ENCODE measurements around the gene MS4A6E. TPM values are rescaled to one million over a fixed set of nuclear protein-coding genes. Genes with fewer than 3 reads are reported as not detected.

The MS4A6E gene
- total RNA-seq, 1 experiment from 2014 or later = not detected

DNA sequence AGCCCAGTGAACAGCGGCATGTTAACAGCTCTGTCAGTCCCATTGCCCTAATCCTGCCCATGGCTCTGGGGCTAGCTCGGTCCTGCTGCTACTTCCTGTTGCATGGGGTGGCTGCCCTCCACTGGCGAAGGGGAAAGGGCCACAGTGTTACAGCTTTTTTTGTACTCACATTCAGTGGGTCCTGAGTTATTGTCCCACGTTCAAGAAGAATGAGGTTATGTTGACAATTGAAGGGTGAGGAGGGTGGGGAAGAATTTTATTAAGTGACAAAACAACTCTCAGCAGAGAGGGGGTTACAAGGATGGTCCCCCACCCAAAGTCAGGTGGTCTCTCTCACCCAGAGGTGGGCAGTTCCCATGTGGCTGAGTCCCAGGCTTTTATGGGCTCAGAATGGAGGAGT lies 33.6 kb downstream of the MS4A6E start (continued):
- TF ChIP-seq, protein P1, sequence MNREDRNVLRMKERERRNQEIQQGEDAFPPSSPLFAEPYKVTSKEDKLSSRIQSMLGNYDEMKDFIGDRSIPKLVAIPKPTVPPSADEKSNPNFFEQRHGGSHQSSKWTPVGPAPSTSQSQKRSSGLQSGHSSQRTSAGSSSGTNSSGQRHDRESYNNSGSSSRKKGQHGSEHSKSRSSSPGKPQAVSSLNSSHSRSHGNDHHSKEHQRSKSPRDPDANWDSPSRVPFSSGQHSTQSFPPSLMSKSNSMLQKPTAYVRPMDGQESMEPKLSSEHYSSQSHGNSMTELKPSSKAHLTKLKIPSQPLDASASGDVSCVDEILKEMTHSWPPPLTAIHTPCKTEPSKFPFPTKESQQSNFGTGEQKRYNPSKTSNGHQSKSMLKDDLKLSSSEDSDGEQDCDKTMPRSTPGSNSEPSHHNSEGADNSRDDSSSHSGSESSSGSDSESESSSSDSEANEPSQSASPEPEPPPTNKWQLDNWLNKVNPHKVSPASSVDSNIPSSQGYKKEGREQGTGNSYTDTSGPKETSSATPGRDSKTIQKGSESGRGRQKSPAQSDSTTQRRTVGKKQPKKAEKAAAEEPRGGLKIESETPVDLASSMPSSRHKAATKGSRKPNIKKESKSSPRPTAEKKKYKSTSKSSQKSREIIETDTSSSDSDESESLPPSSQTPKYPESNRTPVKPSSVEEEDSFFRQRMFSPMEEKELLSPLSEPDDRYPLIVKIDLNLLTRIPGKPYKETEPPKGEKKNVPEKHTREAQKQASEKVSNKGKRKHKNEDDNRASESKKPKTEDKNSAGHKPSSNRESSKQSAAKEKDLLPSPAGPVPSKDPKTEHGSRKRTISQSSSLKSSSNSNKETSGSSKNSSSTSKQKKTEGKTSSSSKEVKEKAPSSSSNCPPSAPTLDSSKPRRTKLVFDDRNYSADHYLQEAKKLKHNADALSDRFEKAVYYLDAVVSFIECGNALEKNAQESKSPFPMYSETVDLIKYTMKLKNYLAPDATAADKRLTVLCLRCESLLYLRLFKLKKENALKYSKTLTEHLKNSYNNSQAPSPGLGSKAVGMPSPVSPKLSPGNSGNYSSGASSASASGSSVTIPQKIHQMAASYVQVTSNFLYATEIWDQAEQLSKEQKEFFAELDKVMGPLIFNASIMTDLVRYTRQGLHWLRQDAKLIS (CRISPR knock-in tag; IDR thresholded peaks at IDR 0.05; ENCODE audit: borderline replicate concordance) = no peak
- TF ChIP-seq, protein P2, sequence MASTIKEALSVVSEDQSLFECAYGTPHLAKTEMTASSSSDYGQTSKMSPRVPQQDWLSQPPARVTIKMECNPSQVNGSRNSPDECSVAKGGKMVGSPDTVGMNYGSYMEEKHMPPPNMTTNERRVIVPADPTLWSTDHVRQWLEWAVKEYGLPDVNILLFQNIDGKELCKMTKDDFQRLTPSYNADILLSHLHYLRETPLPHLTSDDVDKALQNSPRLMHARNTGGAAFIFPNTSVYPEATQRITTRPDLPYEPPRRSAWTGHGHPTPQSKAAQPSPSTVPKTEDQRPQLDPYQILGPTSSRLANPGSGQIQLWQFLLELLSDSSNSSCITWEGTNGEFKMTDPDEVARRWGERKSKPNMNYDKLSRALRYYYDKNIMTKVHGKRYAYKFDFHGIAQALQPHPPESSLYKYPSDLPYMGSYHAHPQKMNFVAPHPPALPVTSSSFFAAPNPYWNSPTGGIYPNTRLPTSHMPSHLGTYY (CRISPR knock-in tag; IDR thresholded peaks at IDR 0.05) = no peak
- TF ChIP-seq, protein P3, sequence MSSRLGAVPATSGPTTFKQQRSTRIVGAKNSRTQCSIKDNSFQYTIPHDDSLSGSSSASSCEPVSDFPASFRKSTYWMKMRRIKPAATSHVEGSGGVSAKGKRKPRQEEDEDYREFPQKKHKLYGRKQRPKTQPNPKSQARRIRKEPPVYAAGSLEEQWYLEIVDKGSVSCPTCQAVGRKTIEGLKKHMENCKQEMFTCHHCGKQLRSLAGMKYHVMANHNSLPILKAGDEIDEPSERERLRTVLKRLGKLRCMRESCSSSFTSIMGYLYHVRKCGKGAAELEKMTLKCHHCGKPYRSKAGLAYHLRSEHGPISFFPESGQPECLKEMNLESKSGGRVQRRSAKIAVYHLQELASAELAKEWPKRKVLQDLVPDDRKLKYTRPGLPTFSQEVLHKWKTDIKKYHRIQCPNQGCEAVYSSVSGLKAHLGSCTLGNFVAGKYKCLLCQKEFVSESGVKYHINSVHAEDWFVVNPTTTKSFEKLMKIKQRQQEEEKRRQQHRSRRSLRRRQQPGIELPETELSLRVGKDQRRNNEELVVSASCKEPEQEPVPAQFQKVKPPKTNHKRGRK (CRISPR knock-in tag; IDR thresholded peaks at IDR 0.05; ENCODE audit: borderline replicate concordance) = no peak
- TF ChIP-seq, protein P4, sequence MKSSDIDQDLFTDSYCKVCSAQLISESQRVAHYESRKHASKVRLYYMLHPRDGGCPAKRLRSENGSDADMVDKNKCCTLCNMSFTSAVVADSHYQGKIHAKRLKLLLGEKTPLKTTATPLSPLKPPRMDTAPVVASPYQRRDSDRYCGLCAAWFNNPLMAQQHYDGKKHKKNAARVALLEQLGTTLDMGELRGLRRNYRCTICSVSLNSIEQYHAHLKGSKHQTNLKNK (CRISPR knock-in tag; IDR thresholded peaks at IDR 0.05) = no peak
- TF ChIP-seq, protein P5, sequence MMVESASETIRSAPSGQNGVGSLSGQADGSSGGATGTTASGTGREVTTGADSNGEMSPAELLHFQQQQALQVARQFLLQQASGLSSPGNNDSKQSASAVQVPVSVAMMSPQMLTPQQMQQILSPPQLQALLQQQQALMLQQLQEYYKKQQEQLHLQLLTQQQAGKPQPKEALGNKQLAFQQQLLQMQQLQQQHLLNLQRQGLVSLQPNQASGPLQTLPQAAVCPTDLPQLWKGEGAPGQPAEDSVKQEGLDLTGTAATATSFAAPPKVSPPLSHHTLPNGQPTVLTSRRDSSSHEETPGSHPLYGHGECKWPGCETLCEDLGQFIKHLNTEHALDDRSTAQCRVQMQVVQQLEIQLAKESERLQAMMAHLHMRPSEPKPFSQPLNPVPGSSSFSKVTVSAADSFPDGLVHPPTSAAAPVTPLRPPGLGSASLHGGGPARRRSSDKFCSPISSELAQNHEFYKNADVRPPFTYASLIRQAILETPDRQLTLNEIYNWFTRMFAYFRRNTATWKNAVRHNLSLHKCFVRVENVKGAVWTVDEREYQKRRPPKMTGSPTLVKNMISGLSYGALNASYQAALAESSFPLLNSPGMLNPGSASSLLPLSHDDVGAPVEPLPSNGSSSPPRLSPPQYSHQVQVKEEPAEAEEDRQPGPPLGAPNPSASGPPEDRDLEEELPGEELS (CRISPR knock-in tag; IDR thresholded peaks at IDR 0.05) = no peak
- no peak for TF ChIP-seq KAT7 (CRISPR knock-in tag; IDR thresholded peaks at IDR 0.05; ENCODE audit: borderline replicate concordance)

DNA sequence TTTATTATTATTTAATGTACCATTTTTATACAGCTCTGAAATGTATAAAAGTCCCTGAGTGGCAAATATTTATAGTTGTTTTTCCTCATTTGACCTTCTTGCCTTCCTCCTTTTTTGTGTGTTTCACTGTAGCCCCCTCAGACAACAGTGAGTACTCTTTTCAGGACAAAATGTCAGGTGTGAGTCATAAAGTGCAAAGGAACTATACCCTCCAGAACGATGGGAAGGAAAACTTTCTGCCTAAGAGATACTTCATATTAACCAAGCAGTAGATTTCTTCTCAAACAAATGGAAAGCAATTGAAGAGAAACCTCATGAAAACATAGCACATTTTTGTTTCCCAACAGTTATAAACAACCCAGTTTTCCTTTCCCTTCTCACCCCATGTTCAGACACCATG lies 35.2 kb downstream of the MS4A6E start:
- Mint-ChIP-seq H3K4me3 (no peak overlapping the region), H3K27me3 (ENCODE audit: low read depth) (peaks cover 4% of the 10 kb centered on the region; the same call in 1 of the 2 replicates), H3K4me1 (peaks cover 47% of the 10 kb centered on the region), H3K27ac (no peak overlapping the region; the same call in 1 of the 2 replicates), H3K36me3 (peaks cover 43% of the 10 kb centered on the region), H3K9me3 (peaks cover 51% of the 10 kb centered on the region)
- TF ChIP-seq, protein P6, sequence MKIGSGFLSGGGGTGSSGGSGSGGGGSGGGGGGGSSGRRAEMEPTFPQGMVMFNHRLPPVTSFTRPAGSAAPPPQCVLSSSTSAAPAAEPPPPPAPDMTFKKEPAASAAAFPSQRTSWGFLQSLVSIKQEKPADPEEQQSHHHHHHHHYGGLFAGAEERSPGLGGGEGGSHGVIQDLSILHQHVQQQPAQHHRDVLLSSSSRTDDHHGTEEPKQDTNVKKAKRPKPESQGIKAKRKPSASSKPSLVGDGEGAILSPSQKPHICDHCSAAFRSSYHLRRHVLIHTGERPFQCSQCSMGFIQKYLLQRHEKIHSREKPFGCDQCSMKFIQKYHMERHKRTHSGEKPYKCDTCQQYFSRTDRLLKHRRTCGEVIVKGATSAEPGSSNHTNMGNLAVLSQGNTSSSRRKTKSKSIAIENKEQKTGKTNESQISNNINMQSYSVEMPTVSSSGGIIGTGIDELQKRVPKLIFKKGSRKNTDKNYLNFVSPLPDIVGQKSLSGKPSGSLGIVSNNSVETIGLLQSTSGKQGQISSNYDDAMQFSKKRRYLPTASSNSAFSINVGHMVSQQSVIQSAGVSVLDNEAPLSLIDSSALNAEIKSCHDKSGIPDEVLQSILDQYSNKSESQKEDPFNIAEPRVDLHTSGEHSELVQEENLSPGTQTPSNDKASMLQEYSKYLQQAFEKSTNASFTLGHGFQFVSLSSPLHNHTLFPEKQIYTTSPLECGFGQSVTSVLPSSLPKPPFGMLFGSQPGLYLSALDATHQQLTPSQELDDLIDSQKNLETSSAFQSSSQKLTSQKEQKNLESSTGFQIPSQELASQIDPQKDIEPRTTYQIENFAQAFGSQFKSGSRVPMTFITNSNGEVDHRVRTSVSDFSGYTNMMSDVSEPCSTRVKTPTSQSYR (CRISPR knock-in tag; IDR thresholded peaks at IDR 0.05) = no peak
- TF ChIP-seq JUN (CRISPR knock-in tag; IDR thresholded peaks at IDR 0.05) = no peak
- no peak for TF ChIP-seq GABPB1 (CRISPR knock-in tag; IDR thresholded peaks at IDR 0.05)
- no peak for TF ChIP-seq MXD4 (CRISPR knock-in tag; IDR thresholded peaks at IDR 0.05; ENCODE audit: borderline replicate concordance)
- no peak for TF ChIP-seq EMX1 (CRISPR knock-in tag; IDR thresholded peaks at IDR 0.05)
- no peak for TF ChIP-seq CBFB (CRISPR knock-in tag; IDR thresholded peaks at IDR 0.05; ENCODE audit: low read depth)
- no peak for TF ChIP-seq ELF4 (CRISPR knock-in tag; IDR thresholded peaks at IDR 0.05; ENCODE audit: low read depth)
- TF ChIP-seq NFYB (CRISPR knock-in tag; conservative IDR thresholded peaks at IDR 0.05; ENCODE audit: low read depth) = no peak
- ChIA-PET POLR2A (no interaction called here), CTCF (interaction anchor here (1.9 to 2.0 kb wide), 3 partner anchors 14 to 272 kb away, joined by 13 to 26 read pairs (median 13); no protein-coding TSS in a partner anchor)
- DNase-seq (ENCODE audit: low spot score) (no peak), ATAC-seq (no peak)
